ENCODE measurements around the gene MIDN. TPM values are rescaled to one million over a fixed set of nuclear protein-coding genes. Genes with fewer than 3 reads are reported as not detected.

Gene MIDN
- total RNA-seq, 1 donor from 2014 or later: 204 TPM

GRCh38 chr19:1237754-1238368, 10.5 kb upstream of the MIDN start, which contains the start of gene CBARP:
Gene CBARP (minus strand): TSS chr19:1238005. CDS start chr19:1236100, 1,905 bp downstream.
- peak; percentile 54 for DNase-seq (ENCODE audit: low spot score)
- TF ChIP-seq CTCF (IDR thresholded peaks at IDR 0.05; ENCODE audit: unreplicated experiment): no peak
- Mint-ChIP-seq H3K27me3 (ENCODE audit: unreplicated experiment) (peaks cover 16% of the 10 kb centered on the region), H3K27ac (ENCODE audit: unreplicated experiment) (peak within 1 kb of the TSS; percentile 4), H3K4me1 (ENCODE audit: unreplicated experiment) (peaks cover 5% of the 10 kb centered on the region), H3K4me3 (ENCODE audit: unreplicated experiment) (peak within 1 kb of the TSS; percentile 89), H3K36me3 (ENCODE audit: low read depth, unreplicated experiment) (no peaks in the 10 kb centered on the region), H3K9me3 (ENCODE audit: unreplicated experiment) (no peaks in the 10 kb centered on the region)

- no peaks in the 10 kb centered on the region for H3K9me3 Mint-ChIP-seq (ENCODE audit: unreplicated experiment)
- H3K27ac Mint-ChIP-seq (ENCODE audit: unreplicated experiment): peak overlapping the region; percentile 4
- H3K36me3 Mint-ChIP-seq (ENCODE audit: low read depth, unreplicated experiment): no peaks in the 10 kb centered on the region
- TF ChIP-seq CTCF (IDR thresholded peaks at IDR 0.05; ENCODE audit: unreplicated experiment): no peak
- H3K27me3 Mint-ChIP-seq (ENCODE audit: unreplicated experiment): peaks cover 20% of the 10 kb centered on the region
- H3K4me3 Mint-ChIP-seq (ENCODE audit: unreplicated experiment): peak overlapping the region; percentile 89
- H3K4me1 Mint-ChIP-seq (ENCODE audit: unreplicated experiment): peaks cover 5% of the 10 kb centered on the region
- no peak for DNase-seq (ENCODE audit: low spot score)
Observed at GRCh38 chr19:1238369-1239303, 9.7 kb upstream of the MIDN start.

GRCh38 chr19:1239420-1239795, 9.0 kb upstream of the MIDN start:
- Mint-ChIP-seq H3K4me3 (ENCODE audit: unreplicated experiment) (peak overlapping the region; percentile 89), H3K27me3 (ENCODE audit: unreplicated experiment) (peaks cover 20% of the 10 kb centered on the region)

GRCh38 chr19:1239796-1240737, 8.3 kb upstream of the MIDN start:
- H3K27me3 Mint-ChIP-seq (ENCODE audit: unreplicated experiment): peaks cover 20% of the 10 kb centered on the region
- peaks cover 7% of the 10 kb centered on the region for H3K4me1 Mint-ChIP-seq (ENCODE audit: unreplicated experiment)
- peak; percentile 93 for TF ChIP-seq CTCF (IDR thresholded peaks at IDR 0.05; ENCODE audit: unreplicated experiment)
- no peaks in the 10 kb centered on the region for H3K9me3 Mint-ChIP-seq (ENCODE audit: unreplicated experiment)
- H3K36me3 Mint-ChIP-seq (ENCODE audit: low read depth, unreplicated experiment): no peaks in the 10 kb centered on the region
- peak overlapping the region; percentile 81 for H3K4me3 Mint-ChIP-seq (ENCODE audit: unreplicated experiment)
- peak; percentile 95 for DNase-seq (ENCODE audit: low spot score)
- H3K27ac Mint-ChIP-seq (ENCODE audit: unreplicated experiment): no peak overlapping the region

More at GRCh38 chr19:1239420-1239795, 9.0 kb upstream of the MIDN start:
- H3K27ac Mint-ChIP-seq (ENCODE audit: unreplicated experiment): no peak overlapping the region
- DNase-seq (ENCODE audit: low spot score): no peak
- no peaks in the 10 kb centered on the region for H3K36me3 Mint-ChIP-seq (ENCODE audit: low read depth, unreplicated experiment)
- peaks cover 5% of the 10 kb centered on the region for H3K4me1 Mint-ChIP-seq (ENCODE audit: unreplicated experiment)
- H3K9me3 Mint-ChIP-seq (ENCODE audit: unreplicated experiment): no peaks in the 10 kb centered on the region
- TF ChIP-seq CTCF (IDR thresholded peaks at IDR 0.05; ENCODE audit: unreplicated experiment): no peak
